HG03432 (cell line): Measurements from ENCODE around the gene SCYL1.

Source experiments
- ATAC-seq: cut with Tn5 transposase; IDR thresholded peaks from one replicate; pipeline ENCODE4 v1.9.1; 2021; ENCODE audit warnings: mild to moderate bottlenecking, moderate library complexity; ENCODE audit not compliant: unreplicated experiment

SCYL1 gene

GRCh38 chr11:65579291-65579690 lies 54.4 kb downstream of the SCYL1 start:
- no peak for ATAC-seq

DNA sequence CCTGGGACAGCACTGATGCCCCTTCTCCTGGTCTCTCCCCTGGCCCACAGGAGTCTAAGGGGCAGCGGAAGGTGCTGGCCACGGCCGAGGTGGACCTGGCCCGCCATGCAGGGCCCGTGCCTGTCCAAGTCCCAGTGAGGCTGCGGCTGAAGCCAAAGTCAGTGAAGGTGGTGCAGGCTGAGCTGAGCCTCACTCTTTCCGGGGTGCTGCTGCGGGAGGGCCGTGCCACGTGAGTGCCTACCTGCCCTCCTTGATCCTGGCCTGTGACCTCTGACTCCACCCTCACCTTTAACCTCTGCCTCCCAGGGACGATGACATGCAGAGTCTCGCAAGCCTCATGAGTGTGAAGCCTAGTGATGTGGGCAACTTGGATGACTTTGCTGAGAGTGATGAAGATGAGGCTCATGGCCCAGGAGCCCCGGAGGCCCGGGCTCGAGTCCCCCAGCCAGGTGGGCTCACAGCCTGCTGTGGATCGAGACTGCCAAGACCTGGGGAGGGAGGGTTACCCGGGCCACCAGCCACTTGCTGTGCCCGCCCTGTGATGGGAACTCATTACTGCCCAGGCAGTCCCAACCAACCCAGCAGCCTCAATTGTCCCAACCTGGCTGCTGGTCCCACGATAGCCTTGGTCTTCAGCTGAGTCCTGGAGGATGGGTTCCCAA lies 55.3 kb downstream of the SCYL1 start:
- no peak for ATAC-seq

- no peak for ATAC-seq
Measured at GRCh38 chr11:65580756-65581155, 55.9 kb downstream of the SCYL1 start.

GRCh38 chr11:65581928-65582327 lies 57.0 kb downstream of the SCYL1 start:
- ATAC-seq, result no peak

GRCh38 chr11:65583589-65583988 lies 58.7 kb downstream of the SCYL1 start:
- ATAC-seq, result no peak

DNA sequence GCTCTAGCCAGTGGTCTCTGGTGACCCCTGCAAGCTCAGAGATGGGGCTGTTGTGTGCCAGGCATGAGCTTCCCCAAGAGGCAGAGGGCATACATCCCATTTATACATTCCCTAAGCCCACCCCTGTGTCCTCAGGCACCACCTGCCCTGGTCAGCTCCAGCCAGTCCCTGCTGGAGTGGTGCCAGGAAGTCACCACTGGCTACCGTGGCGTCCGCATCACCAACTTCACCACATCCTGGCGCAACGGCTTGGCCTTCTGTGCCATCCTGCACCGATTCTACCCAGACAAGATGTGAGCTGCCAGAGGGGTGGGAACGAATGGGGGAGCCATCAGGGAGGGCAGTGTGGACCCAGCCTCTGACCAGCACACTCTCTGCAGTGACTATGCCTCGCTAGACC lies 59.2 kb downstream of the SCYL1 start:
- ATAC-seq, result no peak

GRCh38 chr11:65584723-65585171 lies 59.9 kb downstream of the SCYL1 start:
- ATAC-seq, result no peak

DNA sequence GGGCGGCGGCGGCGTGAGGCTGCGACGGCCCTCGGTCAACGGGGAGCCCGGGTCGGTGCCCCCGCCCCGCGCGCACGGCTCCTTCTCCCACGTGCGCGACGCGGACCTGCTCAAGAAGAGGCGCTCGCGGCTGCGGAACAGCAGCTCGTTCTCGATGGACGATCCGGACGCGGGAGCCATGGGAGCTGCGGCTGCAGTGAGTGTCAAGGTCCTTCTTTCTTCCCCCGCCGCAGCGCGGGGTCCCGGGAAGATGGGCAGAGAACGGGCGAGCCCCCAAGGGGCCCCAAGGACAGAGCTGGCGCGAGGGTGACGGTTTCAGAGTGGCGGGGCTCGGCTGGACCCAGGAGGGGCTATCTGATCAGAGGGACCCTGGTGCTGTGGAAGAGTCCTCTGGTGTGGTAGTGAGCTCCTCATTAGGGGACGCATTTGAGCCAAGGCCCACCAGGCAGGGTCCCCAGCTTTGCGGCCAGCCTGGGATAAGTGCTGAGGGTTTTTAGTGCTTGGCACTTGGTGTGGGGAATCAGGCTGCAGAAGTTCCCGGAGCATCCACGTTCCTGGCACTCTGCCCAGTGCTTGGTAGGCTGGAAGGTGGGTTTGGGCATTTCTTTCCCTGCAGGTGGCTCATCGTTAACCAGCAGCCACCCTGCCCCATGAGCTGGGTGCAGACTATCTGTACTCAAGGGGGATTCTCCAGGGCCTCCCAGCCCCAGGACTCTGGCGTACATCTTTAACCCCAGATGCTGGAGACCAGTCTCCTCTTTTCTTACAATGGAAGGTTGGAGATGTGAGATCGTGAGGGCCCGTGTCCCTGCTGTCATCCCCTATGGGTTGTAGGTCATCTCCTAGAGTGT lies 60.7 kb downstream of the SCYL1 start:
- no peak for ATAC-seq

- no peak for ATAC-seq
Measured at GRCh38 chr11:65586247-65586630, 61.4 kb downstream of the SCYL1 start.

DNA sequence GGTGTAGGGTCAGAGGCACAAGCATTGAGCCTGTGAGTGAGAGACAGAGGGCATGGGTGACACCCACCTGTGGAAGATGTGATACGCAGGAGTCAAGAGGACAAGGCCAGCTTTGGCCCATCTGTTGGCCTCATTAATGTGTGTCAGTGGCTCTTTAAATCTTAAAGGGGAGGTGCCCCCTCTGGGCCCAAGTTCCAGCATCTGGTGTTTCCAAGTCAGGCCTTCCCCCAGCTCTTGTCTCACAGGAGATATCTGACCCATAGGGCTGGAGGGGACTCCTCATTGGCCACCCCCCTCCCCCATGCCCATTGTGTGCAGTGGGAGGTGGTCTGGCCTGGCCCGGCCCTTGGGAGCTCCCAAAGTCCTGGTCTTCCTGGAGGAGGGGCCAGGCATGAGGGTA lies 61.8 kb downstream of the SCYL1 start:
- no peak for ATAC-seq
